ENCODE data around the gene NR2F2. TPM values are rescaled to one million over a fixed set of nuclear protein-coding genes. Genes with fewer than 3 reads are reported as not detected.

The NR2F2 gene
- polyA plus RNA-seq, 1 donor from 2014 or later = 0.07 TPM

GRCh38 chr15:96290679-96291078 is 39.8 kb upstream of the NR2F2 start (continued):
- no peak for TF ChIP-seq REST (IDR thresholded peaks at IDR 0.05; ENCODE audit: borderline replicate concordance)

- Histone ChIP-seq H3F3A (ENCODE audit: insufficient read depth, low read length, poor library complexity, severe bottlenecking) (no peaks in the 10 kb centered on the region), H2AFZ (ENCODE audit: low read depth, low read length) (no peak overlapping the region), H3K9me2 (ENCODE audit: insufficient read depth, low read length) (no peaks in the 10 kb centered on the region), H3K4me2 (ENCODE audit: low read length) (no peak overlapping the region), H3K79me2 (replicated peaks; ENCODE audit: insufficient read depth, low read length) (no peaks in the 10 kb centered on the region), H3K4me3 (ENCODE audit: low read length) (no peak overlapping the region), H3K9ac (ENCODE audit: low read length) (no peak overlapping the region), H3K9me3 (ENCODE audit: low read length) (no peaks in the 10 kb centered on the region), H3K27ac (ENCODE audit: low read length) (no peak overlapping the region), H3K27me3 (ENCODE audit: insufficient read depth, low read depth, low read length) (no peaks in the 10 kb centered on the region), H3K36me3 (ENCODE audit: insufficient read depth, low read length) (no peaks in the 10 kb centered on the region), H4K20me1 (ENCODE audit: insufficient read depth) (no peaks in the 10 kb centered on the region)
- TF ChIP-seq CTCF (IDR thresholded peaks at IDR 0.05; ENCODE audit: poor library complexity, severe bottlenecking) (no peak), REST (IDR thresholded peaks at IDR 0.05; ENCODE audit: borderline replicate concordance) (no peak), POLR2AphosphoS5 (IDR thresholded peaks at IDR 0.05) (no peak), MXI1 (conservative IDR thresholded peaks at IDR 0.05; ENCODE audit: poor library complexity, severe bottlenecking) (no peak), SMC3 (conservative IDR thresholded peaks at IDR 0.05; ENCODE audit: poor library complexity) (no peak), RAD21 (conservative IDR thresholded peaks at IDR 0.05) (no peak), EZH2 (IDR thresholded peaks at IDR 0.05; ENCODE audit: borderline replicate concordance, insufficient read depth, low read length, poor library complexity, severe bottlenecking) (no peak), TAF1 (IDR thresholded peaks at IDR 0.05; ENCODE audit: low read depth) (no peak)
Measured at GRCh38 chr15:96292635-96293034, 37.9 kb upstream of the NR2F2 start.

- no peaks in the 10 kb centered on the region for H3K9me3 ChIP-seq (ENCODE audit: low read length)
- H4K20me1 ChIP-seq (ENCODE audit: insufficient read depth) = no peaks in the 10 kb centered on the region
- H3K9ac ChIP-seq (ENCODE audit: low read length) = no peak overlapping the region
- no peak overlapping the region for H3K4me3 ChIP-seq (ENCODE audit: low read length)
- no peaks in the 10 kb centered on the region for H3K36me3 ChIP-seq (ENCODE audit: insufficient read depth, low read length)
- no peak overlapping the region for H2AFZ ChIP-seq (ENCODE audit: low read depth, low read length)
- H3K27ac ChIP-seq (ENCODE audit: low read length) = no peak overlapping the region
- H3K79me2 ChIP-seq (replicated peaks; ENCODE audit: insufficient read depth, low read length) = no peaks in the 10 kb centered on the region
- no peaks in the 10 kb centered on the region for H3K9me2 ChIP-seq (ENCODE audit: insufficient read depth, low read length)
- no peak for TF ChIP-seq RAD21 (conservative IDR thresholded peaks at IDR 0.05)
- no peak for TF ChIP-seq TAF1 (IDR thresholded peaks at IDR 0.05; ENCODE audit: low read depth)
- TF ChIP-seq EP300 (conservative IDR thresholded peaks at IDR 0.05; ENCODE audit: poor library complexity, severe bottlenecking) = no peak
- no peak for TF ChIP-seq SMC3 (conservative IDR thresholded peaks at IDR 0.05; ENCODE audit: poor library complexity)
- TF ChIP-seq REST (IDR thresholded peaks at IDR 0.05; ENCODE audit: borderline replicate concordance) = no peak
- TF ChIP-seq EZH2 (IDR thresholded peaks at IDR 0.05; ENCODE audit: borderline replicate concordance, insufficient read depth, low read length, poor library complexity, severe bottlenecking) = no peak
- TF ChIP-seq POLR2AphosphoS5 (IDR thresholded peaks at IDR 0.05) = no peak
- TF ChIP-seq MXI1 (conservative IDR thresholded peaks at IDR 0.05; ENCODE audit: poor library complexity, severe bottlenecking) = no peak
- TF ChIP-seq CTCF (IDR thresholded peaks at IDR 0.05; ENCODE audit: poor library complexity, severe bottlenecking) = no peak
- no peaks in the 10 kb centered on the region for H3K27me3 ChIP-seq (ENCODE audit: insufficient read depth, low read depth, low read length)
- no peaks in the 10 kb centered on the region for H3F3A ChIP-seq (ENCODE audit: insufficient read depth, low read length, poor library complexity, severe bottlenecking)
- no peak overlapping the region for H3K4me2 ChIP-seq (ENCODE audit: low read length)
Measured at GRCh38 chr15:96293441-96293840, 37.1 kb upstream of the NR2F2 start.

Data from neural cell (in vitro differentiated cells).